Measurements from ENCODE around the gene GAL3ST3.
"Not testable (repeated sequence)": the region's sequence is repeated elsewhere in the genome, so short reads cannot be mapped to it uniquely, and the experiment has no call there.

Gene GAL3ST3

GRCh38 chr11:66048547-66049323 lies at the start of gene GAL3ST3:
GAL3ST3 (minus strand) TSS chr11:66049161; CDS start chr11:66045415, 3,746 bp downstream.
- no peak for DNase-seq

GRCh38 chr11:66092125-66092524 lies 43.2 kb upstream of the GAL3ST3 start:
- not testable (repeated sequence) for DNase-seq

DNA sequence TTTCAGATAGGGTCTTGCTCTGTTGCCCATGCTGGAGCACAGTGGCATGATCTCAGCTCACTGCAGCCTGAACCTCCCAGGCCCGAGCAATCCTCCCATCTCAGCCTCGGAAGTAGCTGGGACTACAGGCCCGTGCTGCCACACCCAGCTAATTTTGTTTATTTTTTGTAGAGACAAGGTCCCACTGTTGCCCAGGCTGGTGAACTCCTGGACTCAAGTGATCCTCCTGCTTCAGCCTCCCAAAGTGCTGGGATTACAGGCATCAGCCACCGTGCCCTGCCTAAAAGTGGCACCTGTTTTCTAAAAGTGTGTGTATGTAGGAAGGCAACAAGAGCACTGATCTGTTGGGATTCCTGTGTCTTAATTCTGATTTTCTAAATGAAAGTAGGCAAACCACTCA lies 41.3 kb upstream of the GAL3ST3 start:
- no peak for DNase-seq

GRCh38 chr11:66089067-66089466 lies 40.1 kb upstream of the GAL3ST3 start:
- no peak for DNase-seq

DNA sequence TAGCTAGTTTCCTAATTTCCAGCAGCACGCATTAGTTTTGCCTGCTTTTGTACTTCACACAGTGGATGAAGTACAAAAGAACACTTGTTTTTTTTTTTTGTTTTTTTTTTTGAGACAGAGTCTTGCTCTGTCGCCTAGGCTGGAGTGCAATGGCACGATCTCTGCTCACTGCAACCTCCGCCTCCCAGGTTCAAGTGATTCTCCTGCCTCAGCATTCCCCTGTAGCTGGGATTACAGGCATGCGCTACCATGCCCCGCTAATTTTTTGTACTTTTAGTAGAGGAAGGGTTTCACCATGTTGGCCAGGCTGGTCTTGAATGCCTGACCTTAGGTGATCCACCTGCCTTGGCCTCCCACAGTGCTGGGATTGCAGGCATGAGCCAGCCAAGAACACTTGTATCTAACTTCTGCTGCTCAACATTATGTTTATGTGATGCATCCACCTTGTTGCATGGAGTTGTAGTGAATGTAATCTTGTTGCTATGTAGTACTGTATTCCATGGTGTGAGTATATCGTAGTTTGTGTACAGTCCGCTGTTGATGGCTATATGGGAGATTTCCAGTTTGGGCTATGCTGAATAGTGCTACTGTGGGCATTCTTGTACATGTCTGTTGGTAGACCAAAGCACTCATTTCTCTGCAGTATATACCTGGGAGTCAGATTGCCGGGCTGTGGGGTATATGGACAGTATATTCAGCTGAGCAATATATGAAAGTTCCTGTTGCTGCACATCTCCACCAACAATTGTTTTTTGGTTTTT lies 38.4 kb upstream of the GAL3ST3 start:
- DNase-seq, result no peak

GRCh38 chr11:66084821-66085475 lies 36.0 kb upstream of the GAL3ST3 start:
- DNase-seq, result no peak

- DNase-seq, result no peak
Observed at GRCh38 chr11:66083767-66084166, 34.8 kb upstream of the GAL3ST3 start.

GRCh38 chr11:66082946-66083698 lies 34.2 kb upstream of the GAL3ST3 start:
- no peak for DNase-seq

DNA sequence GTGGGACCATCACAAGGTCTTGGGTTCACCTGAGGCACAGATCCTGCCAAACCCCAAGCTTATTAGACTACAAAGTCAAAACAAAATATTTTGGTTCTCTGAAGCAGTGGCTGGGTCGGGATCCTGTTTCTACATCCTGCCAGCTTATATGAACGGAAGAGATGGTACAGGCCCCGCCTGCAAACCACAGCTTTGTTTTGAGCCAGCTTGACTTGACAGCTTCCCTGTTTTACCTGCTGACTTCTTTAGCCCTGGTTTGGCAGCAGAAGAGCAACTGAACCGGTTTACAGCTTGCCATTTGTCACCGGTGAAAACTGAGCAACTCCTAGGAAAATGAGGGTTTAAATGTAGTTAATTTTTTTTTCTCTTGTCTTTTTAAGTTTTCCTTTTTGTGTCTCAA lies 32.5 kb upstream of the GAL3ST3 start:
- peak; percentile 83 for DNase-seq

- DNase-seq, result peak; percentile 76
Observed at GRCh38 chr11:66080055-66080817, 31.3 kb upstream of the GAL3ST3 start.

- peak; percentile 22 for DNase-seq
Observed at GRCh38 chr11:66078949-66079348, 30.0 kb upstream of the GAL3ST3 start.

GRCh38 chr11:66077927-66078326 lies 29.0 kb upstream of the GAL3ST3 start:
- no peak for DNase-seq

DNA sequence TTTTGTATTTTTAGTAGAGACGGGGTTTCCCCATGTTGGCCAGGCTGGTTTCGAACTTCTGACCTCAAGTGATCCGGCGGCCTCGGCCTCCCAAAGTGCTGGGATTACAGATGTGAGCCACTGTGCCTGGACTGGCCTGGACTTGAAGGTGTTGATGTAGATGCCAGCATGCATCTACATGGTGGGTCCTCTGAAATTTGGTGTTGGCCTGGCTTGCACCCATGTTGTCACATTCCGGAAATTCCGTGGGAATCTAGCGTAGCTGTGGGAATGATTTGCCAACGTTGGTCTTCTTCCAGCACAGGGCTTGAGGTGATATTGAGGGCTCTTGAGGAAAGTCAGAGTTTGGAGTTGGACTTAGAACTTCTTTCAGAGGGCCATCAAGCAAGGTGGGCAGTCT lies 27.6 kb upstream of the GAL3ST3 start:
- no peak for DNase-seq

DNA sequence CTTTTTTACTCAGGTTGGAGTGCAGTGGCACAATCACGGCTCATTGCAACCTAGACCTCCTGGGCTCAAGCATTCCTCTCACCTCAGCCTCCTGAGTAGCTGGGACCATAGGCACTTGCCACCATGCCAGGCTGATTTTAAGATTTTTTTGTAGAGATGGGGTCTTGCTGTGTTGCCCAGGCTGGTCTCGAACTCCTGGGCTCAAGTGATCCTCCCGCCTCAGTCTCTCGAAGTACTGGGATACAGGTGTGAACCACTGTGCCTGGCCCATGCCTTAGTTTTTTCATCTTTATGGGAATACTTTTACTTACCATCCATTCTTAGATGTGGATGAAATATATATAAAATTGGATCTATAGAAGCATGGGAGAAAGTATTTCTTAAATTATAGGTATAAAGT lies 26.3 kb upstream of the GAL3ST3 start:
- DNase-seq, result no peak

- DNase-seq, result peak; percentile 15
Observed at GRCh38 chr11:66073669-66074068, 24.7 kb upstream of the GAL3ST3 start.

GRCh38 chr11:66072518-66072917 lies 23.6 kb upstream of the GAL3ST3 start:
- DNase-seq, result no peak

- peak; percentile 13 for DNase-seq
Observed at GRCh38 chr11:66072081-66072480, 23.1 kb upstream of the GAL3ST3 start.

GRCh38 chr11:66071381-66071801 lies 22.4 kb upstream of the GAL3ST3 start:
- peak; percentile 33 for DNase-seq

GRCh38 chr11:66070604-66071380 lies 21.8 kb upstream of the GAL3ST3 start:
- DNase-seq, result peak; percentile 16

DNA sequence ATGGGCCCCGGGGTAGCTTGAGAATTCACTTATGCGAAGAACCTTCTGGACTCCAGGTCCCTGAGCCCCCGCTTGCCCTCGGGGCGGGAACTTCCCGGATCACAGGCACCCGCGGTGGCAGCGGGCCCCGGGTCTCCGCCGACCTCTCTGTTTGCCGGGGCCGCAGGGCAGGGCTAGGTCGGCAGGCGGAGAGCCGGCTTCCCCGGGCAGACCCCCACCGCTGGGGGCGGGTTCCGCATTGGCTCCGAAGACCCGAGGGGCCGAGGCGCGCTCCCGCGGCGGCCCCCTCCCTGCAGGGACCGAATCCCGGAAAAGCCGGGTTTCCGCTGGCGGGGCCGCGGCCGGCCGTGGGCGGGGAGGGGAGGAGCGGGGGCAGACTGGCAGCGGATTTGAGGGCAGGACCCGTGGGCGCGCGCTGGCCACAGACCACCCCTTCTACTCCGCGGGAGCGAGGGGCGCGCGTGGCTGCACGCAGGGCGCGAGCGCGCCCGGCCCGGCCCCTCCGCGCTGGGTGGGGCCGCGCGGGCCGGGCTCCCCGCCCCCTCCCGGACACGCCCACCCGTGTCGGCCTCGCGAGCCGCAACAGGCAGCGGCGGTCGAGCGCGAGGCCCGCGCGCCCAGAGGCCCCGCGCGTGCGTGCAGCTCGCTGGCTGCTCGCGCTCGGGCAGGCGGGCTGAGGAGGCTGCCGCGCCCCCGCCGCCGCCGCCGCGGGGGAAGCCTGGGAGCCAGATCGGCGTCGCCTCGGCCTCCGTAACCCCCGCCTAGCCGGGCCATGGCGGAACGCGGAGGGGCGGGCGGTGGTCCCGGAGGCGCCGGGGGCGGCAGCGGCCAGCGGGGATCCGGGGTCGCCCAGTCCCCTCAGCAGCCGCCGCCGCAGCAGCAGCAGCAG lies 21.0 kb upstream of the GAL3ST3 start, which contains the start of gene PACS1:
Gene PACS1, plus strand, starts transcription at position 558 of the 889 bp plus-strand sequence. Its CDS starts 215 bp downstream, at position 773.
- peak; percentile 90 for DNase-seq
